Natural killer cell (primary cell): ENCODE results near the gene NFIB. TPM values are rescaled to one million over a fixed set of nuclear protein-coding genes. Genes with fewer than 3 reads are reported as not detected.

Experiments used
- ATAC-seq, 3 donors: fragments of 150-1000 bp in 2 of 3; fragments of 200-7000 bp in 1 of 3; cut with Tn5 transposase; 1 replicate in 1 of 3; 2 replicates in 2 of 3; pipeline ENCODE4 v1.10.0; 2021; ENCODE audit warnings: mild to moderate bottlenecking in 2 of 3, moderate library complexity in 2 of 3
- DNase-seq, 2 donors: peaks; one replicate each; pipeline versions ENCODE4 v3.0.0 to v3.0.0-alpha.2; 2013 to 2021; ENCODE audit warnings: mixed read lengths in 1 of 2
- H3K27ac ChIP-seq: one replicate; pipeline ENCODE4 v1.5.1; 2013; ENCODE audit warnings: mild to moderate bottlenecking, low read length
- H3K27me3 ChIP-seq: one replicate; pipeline ENCODE4 v1.6.1; 2013; ENCODE audit warnings: low read length; ENCODE audit not compliant: control insufficient read depth, insufficient read depth
- H3K36me3 ChIP-seq: one replicate; pipeline ENCODE4 v1.6.1; 2013; ENCODE audit warnings: low read length; ENCODE audit not compliant: control insufficient read depth, insufficient read depth
- H3K4me1 ChIP-seq: one replicate; pipeline ENCODE4 v1.6.1; 2013; ENCODE audit warnings: low read length; ENCODE audit not compliant: control insufficient read depth, insufficient read depth
- H3K4me3 ChIP-seq: one replicate; pipeline ENCODE4 v1.5.1; 2013; ENCODE audit warnings: low read length
- H3K9me3 ChIP-seq: one replicate; pipeline ENCODE4 v1.6.1; 2013; ENCODE audit warnings: low read length; ENCODE audit not compliant: control insufficient read depth, insufficient read depth
- H3K27ac Mint-ChIP-seq, 2 donors: one replicate each; pipeline ENCODE4 v1.8.0; 2022; ENCODE audit warnings: mild to moderate bottlenecking in 2 of 2, mixed read lengths in 2 of 2, moderate library complexity in 1 of 2
- H3K27me3 Mint-ChIP-seq, 2 donors: one replicate each; pipeline ENCODE4 v1.8.0; 2022; ENCODE audit warnings: low read depth in 2 of 2, mixed read lengths in 2 of 2
- H3K36me3 Mint-ChIP-seq: one replicate; pipeline ENCODE4 v1.8.0; 2022; ENCODE audit warnings: mixed read lengths
- H3K4me1 Mint-ChIP-seq, 2 donors: one replicate each; pipeline ENCODE4 v1.8.0; 2022; ENCODE audit warnings: mixed read lengths in 2 of 2
- H3K4me3 Mint-ChIP-seq: one replicate; pipeline ENCODE4 v1.8.0; 2022; ENCODE audit warnings: mild to moderate bottlenecking, moderate library complexity, mixed read lengths
- H3K9me3 Mint-ChIP-seq, 2 donors: one replicate each; pipeline ENCODE4 v1.8.0; 2022; ENCODE audit warnings: mixed read lengths in 2 of 2
- WGBS: methylation state at CpG from one replicate; pipeline ENCODE4 v1.1.7; 2013; ENCODE audit warnings: missing lambda C conversion rate; ENCODE audit not compliant: insufficient coverage; 5-methylcytosine and 5-hydroxymethylcytosine counted together
- intact Hi-C: fragments of 100-400 bp; cut with micrococcal nuclease; formaldehyde crosslinking; loops from one replicate; pipeline ENCODE4 v1.14.2; 2022
- total RNA-seq, 4 donors: library from RNA; stranded (reverse); fragments of 120-200 nt in 1 of 4; gene quantifications; one replicate each; pipeline versions ENCODE4 v1.2.3 to v1.2.4, GENCODE V29; 2013 to 2022
- TF ChIP-seq, protein P1 (sequence below): fragments of 200-600 bp; IDR thresholded peaks from one replicate; pipeline ENCODE4 v1.8.0; 2022; ENCODE audit warnings: antibody characterized with exemption

The NFIB gene
- total RNA-seq, 3 donors from 2014 or later (not counting 1 experiment from before 2014, with no cell fraction given): 0.20 to 0.21 TPM; not detected in 1

DNA sequence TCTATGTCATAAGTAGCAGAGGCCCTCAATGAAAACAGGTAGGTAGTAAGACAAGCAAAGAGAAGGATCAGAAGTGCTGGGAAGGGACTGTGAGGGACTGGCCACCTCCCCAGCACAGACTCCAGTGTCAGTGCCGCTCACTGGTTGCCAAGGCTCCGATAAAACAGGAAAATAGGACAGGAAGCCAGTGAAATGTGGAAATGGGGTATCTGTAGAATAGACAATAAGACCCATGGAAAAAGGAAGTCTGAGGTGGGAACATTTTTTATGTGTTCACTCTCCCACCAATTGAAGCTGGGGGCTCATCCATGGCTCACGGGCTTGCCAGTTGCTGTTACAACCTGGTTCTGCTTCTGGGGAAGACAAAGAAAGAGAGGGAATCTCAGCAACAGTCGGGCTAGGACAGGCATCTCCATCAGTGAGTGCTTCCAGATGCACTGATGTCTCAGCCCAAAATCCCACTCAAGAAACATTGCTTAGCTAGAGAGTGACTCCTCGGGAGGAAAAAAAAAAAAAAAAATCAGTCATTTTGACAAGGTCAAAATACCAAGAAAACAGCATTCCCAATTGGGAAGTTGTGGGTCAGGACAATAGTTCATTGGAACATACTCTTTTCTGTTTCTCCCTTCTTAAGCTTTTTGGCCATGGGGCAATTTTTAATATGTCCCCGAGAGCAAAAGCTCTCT, 27.6 kb upstream of the NFIB start:
- Mint-ChIP-seq H3K36me3 (no peaks in the 10 kb centered on the region), H3K4me3 (no peak overlapping the region), H3K4me1 (peaks cover 0 to 9% of the 10 kb centered on the region in 2 donors), H3K27ac (no peak overlapping the region), H3K27me3 (peaks cover 0 to 10% of the 10 kb centered on the region in 2 donors), H3K9me3 (no peaks in the 10 kb centered on the region)
- Histone ChIP-seq H3K36me3 (no peaks in the 10 kb centered on the region), H3K4me1 (no peaks in the 10 kb centered on the region), H3K4me3 (no peak overlapping the region), H3K9me3 (no peaks in the 10 kb centered on the region), H3K27me3 (peaks cover 13% of the 10 kb centered on the region), H3K27ac (no peak overlapping the region)
- intact Hi-C loops: no loop called here
- no peak for ATAC-seq
- TF ChIP-seq, protein P1, sequence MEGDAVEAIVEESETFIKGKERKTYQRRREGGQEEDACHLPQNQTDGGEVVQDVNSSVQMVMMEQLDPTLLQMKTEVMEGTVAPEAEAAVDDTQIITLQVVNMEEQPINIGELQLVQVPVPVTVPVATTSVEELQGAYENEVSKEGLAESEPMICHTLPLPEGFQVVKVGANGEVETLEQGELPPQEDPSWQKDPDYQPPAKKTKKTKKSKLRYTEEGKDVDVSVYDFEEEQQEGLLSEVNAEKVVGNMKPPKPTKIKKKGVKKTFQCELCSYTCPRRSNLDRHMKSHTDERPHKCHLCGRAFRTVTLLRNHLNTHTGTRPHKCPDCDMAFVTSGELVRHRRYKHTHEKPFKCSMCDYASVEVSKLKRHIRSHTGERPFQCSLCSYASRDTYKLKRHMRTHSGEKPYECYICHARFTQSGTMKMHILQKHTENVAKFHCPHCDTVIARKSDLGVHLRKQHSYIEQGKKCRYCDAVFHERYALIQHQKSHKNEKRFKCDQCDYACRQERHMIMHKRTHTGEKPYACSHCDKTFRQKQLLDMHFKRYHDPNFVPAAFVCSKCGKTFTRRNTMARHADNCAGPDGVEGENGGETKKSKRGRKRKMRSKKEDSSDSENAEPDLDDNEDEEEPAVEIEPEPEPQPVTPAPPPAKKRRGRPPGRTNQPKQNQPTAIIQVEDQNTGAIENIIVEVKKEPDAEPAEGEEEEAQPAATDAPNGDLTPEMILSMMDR: no peak
- DNase-seq: no peak
- WGBS: 46% methylated on average over 4 of the region's 6 CpGs

DNA sequence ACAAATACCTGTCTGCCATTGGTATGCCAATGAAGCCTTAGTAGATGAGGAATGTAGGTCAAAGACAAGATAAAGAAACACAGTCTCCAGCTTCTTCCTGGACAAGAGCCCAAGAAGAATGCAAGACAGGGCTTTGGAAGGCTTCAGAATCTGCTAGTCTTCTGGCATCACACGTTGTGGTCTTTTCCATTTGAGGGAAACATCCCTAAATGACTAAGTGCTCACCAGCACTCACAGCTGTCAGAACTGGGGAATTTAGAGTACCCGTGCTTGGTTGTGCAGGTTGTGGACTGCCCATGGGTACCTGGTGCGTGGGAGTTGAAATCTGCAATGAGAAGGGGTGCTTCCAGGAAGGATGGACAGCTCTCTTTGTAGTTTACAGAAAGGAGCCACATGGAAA, 27.1 kb upstream of the NFIB start:
- intact Hi-C loops: no loop called here
- Mint-ChIP-seq H3K27me3 (peaks cover under 1 to 6% of the 10 kb centered on the region in 2 donors), H3K4me3 (no peak overlapping the region), H3K9me3 (no peaks in the 10 kb centered on the region), H3K36me3 (no peaks in the 10 kb centered on the region), H3K27ac (no peak overlapping the region), H3K4me1 (peaks cover 0 to 9% of the 10 kb centered on the region in 2 donors)
- TF ChIP-seq, protein P1: no peak
- H3K9me3 ChIP-seq: no peaks in the 10 kb centered on the region
- peaks cover 13% of the 10 kb centered on the region for H3K27me3 ChIP-seq
- no peaks in the 10 kb centered on the region for H3K4me1 ChIP-seq
- no peak overlapping the region for H3K4me3 ChIP-seq
- no peaks in the 10 kb centered on the region for H3K36me3 ChIP-seq
- 71% methylated on average over 3 of the region's 3 CpGs for WGBS
- ATAC-seq: no peak
- DNase-seq: no peak
- H3K27ac ChIP-seq: no peak overlapping the region

DNA sequence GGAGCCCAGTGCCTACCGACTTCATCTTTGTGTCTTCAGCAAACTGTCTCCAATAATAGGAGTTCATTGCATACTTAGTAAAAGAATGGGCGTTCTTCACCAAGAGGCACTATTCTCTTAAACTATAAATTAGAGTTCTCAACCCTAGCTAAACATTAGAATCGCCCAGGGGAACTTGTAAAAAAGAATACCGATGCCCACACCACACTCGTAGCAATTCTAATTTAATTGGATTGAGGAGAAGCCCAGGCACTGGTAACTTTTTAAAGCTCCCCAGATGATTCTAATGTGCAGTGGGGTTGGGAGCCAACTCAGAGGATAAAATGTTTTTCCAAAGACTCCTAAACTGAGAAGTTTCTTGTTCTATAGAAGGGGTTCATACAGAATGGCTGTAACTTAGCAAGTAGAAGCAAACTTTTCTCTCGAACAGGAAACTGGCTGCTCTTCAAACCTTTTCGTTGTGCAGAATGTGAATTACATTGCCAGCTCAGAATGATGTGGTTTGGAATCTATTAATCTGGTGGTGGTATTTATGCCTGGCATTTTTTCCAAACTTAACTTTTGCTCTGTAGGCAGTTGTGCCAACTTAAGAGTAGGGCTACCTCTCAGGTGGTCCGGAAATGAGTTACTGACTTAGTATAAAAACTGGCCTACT, 26.4 kb upstream of the NFIB start:
- TF ChIP-seq, protein P1: no peak
- H3K36me3 Mint-ChIP-seq: peaks cover 2% of the 10 kb centered on the region
- no peak overlapping the region for H3K27ac ChIP-seq
- H3K9me3 Mint-ChIP-seq: no peaks in the 10 kb centered on the region
- H3K27ac Mint-ChIP-seq: no peak overlapping the region
- peaks cover 0 to 3% of the 10 kb centered on the region in 2 donors for H3K4me1 Mint-ChIP-seq
- no peak overlapping the region for H3K4me3 Mint-ChIP-seq
- H3K27me3 Mint-ChIP-seq: peaks cover 6 to 7% of the 10 kb centered on the region in 2 donors
- 71% methylated on average over 8 of the region's 8 CpGs for WGBS
- no peak for DNase-seq
- H3K4me3 ChIP-seq: no peak overlapping the region
- no peak for ATAC-seq
- H3K9me3 ChIP-seq: no peaks in the 10 kb centered on the region
- intact Hi-C loops: no loop called here
- H3K4me1 ChIP-seq: no peaks in the 10 kb centered on the region
- H3K36me3 ChIP-seq: no peaks in the 10 kb centered on the region
- peaks cover 7% of the 10 kb centered on the region for H3K27me3 ChIP-seq
